Measurements from ENCODE around the gene FGFR3.

Gene FGFR3

DNA sequence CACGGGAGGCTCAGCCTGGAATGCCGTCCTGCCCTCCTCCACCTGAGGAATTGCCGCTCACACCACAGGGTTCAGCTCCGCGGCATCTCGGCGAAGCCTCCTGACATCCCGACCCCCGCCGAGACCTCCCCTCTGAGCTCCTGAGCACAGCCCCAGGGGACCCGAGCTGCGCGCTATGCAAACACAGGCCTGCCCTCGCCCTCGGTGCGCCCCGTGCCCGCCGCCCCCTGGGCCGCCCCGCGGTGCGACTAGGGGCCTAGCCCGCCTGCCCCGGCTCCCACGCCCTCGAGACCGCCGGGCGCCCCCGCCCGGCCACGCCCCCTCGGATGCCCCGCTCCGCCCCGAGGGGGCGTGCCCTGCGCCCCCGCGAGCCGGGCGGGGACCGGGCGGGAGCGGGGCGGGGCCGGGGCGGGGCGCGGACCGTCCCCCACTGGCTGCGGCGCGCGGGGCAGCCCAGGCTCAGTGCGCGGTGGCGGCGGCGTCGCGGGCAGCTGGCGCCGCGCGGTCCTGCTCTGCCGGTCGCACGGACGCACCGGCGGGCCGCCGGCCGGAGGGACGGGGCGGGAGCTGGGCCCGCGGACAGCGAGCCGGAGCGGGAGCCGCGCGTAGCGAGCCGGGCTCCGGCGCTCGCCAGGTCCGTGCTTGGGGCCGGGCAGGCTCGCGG is at the start of gene FGFR3:
TSS of gene FGFR3 (plus strand) at position 462 of the 664 bp plus-strand sequence. CDS start 642 bp downstream, outside the sequence.
- no peak for DNase-seq (ENCODE audit: low read depth, low spot score)

DNA sequence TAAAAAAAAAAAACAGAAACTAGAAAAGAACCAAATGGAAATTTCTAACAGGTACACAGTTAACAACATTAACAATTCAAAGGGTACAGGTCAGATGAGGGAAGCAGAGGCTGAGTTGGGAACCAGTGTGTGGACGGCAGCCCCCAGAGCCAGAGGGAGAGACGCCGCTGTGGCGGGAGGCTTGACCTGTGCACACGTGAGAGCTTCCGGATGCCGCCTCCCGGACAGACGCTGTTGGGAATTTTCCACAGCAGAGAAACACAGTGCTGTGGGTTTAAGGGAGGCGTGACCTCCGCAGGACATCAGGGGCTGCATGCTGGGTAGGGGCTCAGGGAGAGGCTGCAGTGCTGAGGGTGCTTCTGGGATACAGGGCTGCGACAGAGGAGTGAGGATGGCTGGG is 49.5 kb upstream of the FGFR3 start:
- no peak for DNase-seq (ENCODE audit: low read depth, low spot score)

DNA sequence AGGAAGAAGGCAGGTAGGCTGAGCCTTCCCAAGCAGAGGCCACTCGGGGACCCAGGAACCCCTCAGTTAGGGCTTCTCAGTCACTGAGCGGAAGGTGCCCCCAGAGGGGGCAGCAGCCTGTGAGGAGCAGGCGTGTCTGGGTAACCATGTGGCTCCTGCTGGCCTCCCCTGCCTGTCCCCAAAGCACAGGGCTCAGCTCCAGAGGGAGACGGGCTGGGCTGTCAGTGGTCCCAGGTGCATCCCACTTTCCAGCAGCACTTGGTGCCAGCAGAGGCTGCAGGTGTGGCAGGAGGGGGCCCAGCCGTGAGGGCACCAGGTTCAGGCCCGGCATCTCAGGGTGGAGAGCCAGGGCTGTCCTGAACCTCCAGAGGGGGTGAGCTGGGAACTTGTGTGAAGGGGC is 49.1 kb upstream of the FGFR3 start:
- no peak for DNase-seq (ENCODE audit: low read depth, low spot score)

DNA sequence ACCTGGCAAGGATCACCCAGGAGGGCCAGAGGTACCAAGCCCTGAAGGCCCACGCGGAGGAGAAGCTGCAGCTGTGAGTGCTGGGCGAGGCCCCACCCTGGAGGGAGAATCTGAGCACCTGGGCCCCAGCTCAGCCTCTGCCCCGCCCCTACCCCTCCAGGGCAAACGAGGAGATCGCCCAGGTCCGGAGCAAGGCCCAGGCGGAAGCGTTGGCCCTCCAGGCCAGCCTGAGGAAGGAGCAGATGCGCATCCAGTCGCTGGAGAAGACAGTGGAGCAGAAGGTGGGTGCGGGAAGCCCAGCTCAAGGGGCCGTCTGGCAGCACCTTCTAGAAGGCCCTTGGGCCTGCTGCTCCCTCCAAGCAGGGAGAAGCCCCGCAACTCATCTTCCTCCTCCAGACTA is 48.5 kb upstream of the FGFR3 start:
- DNase-seq (ENCODE audit: low read depth, low spot score), result no peak

DNA sequence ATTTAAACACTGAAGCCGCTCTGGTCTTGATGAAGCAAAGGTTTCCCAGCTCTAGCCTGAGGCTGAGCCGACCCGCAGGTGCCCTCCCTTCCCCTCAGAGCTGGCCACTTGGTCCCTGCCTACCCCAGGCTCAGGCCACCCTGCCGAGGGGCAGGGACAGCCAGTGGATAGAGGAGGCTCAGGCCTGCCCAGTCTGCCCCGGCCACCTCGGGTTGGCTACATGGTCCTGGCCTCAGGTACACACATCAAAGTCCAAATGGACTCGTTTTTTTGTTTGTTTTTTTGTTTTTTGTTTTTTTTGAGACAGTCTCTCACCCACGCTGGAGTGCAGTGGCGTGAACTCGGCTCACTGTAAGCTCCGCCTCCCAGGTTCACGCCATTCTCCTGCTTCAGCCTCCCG is 47.9 kb upstream of the FGFR3 start:
- no peak for DNase-seq (ENCODE audit: low read depth, low spot score)

DNA sequence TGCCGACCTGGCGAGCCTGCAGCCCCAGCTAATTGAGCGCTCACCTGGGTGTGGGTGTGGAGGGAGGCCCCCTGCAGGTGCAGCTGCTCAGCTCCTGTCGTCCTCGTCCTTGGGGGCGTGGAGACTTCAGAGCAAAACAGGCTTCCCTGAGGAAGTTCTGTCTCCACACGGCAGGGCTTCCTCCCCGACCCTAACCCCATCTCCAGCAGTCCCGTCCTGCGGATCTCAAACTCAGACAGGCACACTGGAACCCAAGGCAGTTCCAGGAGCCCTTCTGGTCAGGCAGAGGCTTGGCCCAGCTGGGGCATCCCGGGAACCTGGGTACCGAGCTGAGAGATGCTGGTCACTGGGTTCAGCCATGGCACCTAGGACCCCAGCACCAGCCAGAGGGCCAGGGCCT is 47.4 kb upstream of the FGFR3 start:
- no peak for DNase-seq (ENCODE audit: low read depth, low spot score)

DNA sequence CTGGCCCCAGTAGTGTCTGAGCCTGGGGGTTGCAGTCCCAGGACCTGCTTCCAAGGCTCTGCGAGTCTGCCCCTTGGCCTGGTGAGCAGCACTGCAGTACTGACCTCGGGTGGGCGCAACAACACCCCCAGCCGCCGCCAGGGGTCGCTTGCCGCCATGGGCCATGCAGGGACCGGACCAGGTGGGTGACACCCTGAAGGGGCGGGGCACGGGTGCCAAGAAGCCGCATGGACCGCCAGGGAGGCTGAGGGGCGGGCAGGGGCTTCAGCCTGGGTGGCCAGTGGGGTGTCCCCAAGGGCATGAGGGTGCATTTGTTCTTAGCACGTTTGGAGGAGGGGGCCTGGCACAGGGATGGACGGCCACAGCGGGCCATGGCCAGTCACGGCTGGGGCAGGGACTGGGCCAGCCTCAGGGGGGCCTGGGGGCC is 46.8 kb upstream of the FGFR3 start:
- DNase-seq (ENCODE audit: low read depth, low spot score), result peak; percentile 64

DNA sequence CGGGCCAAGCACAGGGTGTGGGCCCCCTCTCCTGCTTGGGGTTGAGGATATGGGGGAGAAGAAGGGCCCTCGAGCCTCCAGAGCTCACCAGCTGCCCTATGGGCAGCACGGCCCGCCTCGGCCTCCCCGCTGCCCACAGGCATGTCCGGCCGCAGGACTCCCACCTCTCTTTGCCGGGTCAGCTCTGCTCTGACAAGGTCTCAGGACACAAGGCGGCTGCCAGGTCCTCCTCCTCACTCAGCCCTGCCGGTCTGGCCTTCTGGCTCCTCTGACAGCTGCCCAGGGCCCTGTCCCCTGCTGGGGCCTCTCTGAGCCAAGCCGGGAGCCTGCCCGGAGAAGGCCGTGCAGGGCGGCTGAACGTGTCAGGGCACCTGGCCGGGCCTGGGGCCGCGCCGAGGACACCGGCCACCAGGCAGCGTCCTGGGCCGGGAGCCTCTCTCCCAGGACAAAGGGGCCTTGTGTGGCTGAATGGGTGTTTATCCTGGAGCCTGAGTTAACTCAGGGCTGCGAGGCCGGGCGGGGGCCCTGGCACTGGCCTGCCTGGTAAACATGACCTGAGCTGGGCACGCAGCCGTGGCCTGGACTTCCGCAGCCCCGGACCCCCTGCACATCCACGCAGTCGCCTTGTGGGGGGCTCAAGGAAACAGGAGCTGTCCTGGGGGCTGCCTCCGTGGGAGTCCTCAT is 46.0 kb upstream of the FGFR3 start:
- no peak for DNase-seq (ENCODE audit: low read depth, low spot score)

DNA sequence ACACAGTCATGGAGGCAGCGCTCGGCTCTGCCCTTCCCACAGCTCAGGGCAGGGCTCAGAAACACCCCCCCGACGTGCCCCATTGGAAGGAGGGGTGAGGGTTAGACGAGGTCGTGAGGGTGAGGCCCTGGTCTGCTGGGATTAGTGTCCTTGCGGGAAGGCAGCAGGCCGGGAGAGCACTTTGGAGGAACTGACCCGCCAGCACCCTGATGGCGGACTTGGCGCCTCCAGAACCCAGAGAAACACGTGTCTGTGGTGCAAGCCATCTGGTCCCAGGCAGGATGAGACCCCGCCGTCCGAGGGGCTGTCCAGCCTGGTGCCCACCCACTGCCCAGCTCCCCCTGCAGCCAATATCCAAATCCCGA is 45.5 kb upstream of the FGFR3 start:
- DNase-seq (ENCODE audit: low read depth, low spot score), result no peak

DNA sequence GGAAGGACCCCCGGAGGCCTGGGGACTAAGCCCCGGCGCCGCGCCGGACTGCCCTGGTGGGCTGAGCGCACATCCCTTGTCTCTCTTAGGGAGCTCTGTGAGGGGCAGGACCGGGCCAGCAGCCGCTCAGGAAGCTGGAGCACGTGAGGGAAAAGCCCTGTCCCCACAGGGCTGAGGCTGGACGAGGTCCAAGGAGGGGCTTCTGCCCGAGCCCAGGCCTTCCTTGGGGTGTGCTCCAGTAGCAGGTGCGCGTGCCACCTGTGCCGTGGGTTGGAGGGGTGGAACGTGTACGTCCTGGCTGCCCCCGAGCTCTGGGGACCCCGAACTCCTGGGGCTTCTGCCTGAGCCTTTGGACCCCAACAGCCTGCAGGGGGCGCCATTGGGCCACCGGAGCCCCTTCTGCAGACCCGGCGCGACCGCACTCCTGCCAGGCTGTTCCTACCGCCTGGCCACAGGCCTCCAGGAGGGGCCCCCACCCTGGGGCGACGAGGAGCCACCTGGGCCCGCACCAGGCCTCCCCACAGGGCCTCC is 44.6 kb upstream of the FGFR3 start:
- DNase-seq (ENCODE audit: low read depth, low spot score), result no peak

DNA sequence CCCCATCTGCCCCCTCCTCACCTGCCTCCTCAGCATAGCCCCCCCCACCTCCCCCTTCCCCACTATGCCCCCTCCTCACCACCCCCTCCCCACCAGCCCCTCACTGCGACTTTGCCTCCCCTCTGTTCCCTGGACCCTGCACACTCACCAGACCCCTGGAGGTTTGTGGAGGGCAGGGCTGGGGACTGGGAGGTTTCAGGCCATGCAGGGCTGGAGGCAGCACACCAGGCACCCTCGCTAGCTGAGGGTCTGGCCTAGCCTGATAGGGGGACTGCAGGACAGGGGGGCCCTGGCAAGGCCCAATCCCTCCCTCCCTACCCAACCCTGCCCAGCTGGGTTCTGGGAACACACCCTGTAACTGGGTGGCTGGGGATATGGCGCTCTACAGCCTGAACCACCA is 43.7 kb upstream of the FGFR3 start:
- DNase-seq (ENCODE audit: low read depth, low spot score), result no peak

DNA sequence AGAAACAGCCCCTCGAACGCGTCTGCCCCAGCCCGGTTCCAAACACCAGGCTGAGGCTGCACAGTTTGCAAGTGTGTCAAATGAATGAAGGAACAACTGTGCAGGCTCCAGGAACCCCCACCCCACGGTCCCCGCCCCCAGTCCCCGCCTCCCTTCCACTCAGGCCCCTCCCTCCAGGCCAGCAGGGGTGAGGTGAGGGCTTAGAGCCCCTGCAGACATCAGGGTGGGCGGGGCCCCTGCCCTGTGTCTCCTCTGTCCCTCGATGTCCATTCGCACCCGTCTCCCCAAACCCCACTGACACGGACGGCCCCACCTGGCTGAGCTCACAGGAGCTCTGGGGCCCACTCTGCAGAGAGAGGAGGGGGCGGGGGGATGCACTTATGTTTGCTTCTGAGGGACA is 43.3 kb upstream of the FGFR3 start:
- no peak for DNase-seq (ENCODE audit: low read depth, low spot score)

DNA sequence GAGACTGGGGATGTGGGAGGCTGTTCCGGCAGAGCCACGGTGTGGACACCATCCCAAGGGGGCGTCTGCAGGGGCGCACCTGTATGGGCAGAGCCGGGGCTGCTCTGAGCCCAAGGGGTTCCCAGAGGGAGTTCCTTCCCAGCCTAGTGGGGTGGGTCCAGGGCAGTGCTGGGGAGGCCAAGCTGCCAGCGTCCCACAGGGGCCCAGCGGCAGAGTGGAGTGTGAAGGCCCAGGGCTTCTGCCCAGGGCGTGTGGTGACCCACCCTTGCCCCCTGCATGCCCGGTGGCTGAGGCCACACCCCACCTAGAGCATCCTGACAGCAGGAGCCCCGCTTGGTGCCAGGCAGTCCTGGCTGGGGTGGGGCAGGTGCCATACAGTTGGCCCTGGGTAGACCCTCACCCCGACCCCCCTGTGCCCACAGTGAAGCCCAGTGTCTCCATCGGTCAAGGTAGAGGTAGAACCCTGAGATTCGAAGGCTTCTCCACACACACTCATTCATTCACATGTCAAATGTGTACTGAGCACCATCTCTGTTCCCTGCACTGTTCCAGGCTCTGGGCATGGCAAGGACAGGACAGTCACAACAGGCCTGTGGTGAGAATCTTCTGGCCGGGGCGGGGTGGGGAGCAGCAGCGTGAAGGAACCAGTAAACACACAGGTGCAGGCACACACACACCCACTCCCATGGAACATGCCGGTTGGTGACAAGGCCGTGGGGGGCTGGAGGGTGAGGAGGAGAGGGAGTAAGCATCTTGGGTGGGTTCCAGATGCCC is 42.5 kb upstream of the FGFR3 start:
- no peak for DNase-seq (ENCODE audit: low read depth, low spot score)

DNA sequence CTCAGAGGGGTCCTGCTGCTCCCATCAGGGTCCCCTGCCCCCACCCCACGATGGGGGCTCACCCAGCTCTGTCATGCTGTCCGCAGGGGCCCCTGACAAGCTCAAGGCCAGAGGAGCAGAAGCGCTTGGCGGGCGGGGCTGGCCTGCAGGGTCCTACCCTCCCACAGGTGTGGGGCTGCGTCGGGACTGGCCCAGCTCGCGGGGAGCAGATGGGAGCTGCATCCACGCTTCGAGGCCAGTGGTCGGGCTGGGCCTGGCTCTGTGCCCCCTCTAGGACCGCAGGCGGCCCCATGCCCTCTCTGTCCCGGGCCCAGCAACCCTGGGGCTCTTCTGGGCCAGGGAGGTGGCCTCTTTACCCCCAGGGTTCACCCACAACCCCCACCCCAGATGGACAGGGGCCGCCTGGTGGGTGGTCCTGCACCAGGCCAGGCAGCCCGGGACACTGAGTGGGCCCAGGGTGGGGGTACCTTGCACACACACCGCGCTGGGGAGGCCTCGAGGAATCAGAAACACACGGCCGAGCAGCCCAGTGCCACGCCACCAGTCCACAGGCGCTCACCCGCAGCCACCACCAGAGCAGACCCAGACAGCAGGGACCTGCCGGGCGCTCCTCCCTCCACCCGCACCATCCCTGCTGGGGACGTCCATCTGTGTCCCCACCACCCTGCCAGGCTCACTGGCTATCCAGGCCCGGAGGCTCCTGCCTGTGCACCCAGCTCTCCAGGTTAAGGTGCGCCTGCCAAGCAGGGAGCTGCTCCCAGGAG is 41.8 kb upstream of the FGFR3 start:
- DNase-seq (ENCODE audit: low read depth, low spot score), result no peak

DNA sequence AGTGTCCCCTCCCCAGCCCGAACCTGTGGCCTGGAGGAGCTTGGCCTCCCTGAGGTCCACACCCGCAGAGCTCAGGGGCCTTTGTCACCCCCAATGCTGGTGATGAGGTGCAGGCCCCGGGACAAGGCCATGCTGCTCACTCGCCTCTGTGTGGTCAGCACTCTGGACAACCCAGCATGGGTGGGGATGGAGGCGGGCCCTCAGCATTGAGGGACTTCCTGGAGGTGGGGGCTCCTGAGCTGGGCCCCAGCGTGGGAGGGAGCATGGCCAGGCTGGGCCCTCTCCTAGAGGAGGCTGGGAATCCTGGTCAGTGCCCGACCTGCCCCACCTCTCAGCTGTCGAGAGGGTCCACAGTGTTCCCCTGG is 41.2 kb upstream of the FGFR3 start:
- no peak for DNase-seq (ENCODE audit: low read depth, low spot score)

DNA sequence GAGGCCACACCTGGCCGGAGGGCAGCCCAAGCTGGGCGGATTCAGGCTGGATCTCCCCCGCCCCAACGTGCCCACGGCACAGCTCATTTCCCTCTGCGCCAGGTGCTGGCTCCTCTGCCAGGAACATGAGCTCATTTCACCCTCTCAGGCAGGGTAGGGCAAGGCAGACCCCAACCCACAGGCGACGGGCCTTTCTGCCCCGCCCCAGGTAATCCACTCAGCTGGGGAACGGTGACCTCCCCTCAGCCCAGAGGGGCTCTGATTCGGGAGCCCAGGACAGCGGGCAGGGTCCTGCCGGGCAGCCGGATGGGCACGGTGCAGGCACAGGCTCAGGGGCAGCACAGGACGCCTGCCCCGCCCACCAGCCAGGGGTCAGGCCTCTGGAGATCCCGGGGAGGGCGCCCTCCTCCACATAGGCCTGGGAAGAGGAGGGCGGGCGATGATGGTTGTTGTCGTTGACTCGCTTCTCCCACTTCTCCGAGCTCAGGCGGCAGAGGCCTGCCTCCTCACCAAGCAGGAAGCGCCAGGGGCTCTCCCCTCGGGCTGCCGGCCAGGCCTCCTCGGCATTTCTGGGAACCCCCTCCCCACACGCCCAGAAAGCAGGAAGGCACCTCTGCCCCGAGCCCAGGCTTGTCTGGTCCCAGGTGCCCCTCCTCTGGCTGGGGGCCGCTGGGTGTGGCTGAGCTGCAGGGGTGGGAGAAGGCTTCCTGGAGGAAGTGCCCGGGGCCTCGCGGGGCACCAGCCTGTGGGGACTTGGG is 40.6 kb upstream of the FGFR3 start:
- no peak for DNase-seq (ENCODE audit: low read depth, low spot score)

DNA sequence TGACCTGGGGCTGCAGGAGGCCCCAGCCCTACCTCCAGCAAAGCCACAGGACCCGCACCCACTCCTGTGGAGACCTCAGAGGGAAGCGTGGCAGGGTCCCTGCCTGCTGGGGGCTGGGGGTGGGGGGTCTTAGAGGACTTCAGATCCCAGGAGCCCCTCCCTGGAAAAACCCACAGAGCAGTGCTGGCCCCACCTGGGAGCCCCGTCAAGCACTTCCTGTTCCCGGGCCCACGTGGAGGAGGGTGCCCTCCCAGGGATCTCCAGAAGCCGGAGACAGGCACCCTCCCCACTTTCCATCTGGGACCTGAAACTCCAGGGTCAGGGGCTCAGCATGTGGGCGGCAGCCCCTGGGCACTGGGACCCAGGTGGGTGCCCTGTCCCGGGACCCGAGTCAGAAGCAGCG is 39.8 kb upstream of the FGFR3 start:
- no peak for DNase-seq (ENCODE audit: low read depth, low spot score)

DNA sequence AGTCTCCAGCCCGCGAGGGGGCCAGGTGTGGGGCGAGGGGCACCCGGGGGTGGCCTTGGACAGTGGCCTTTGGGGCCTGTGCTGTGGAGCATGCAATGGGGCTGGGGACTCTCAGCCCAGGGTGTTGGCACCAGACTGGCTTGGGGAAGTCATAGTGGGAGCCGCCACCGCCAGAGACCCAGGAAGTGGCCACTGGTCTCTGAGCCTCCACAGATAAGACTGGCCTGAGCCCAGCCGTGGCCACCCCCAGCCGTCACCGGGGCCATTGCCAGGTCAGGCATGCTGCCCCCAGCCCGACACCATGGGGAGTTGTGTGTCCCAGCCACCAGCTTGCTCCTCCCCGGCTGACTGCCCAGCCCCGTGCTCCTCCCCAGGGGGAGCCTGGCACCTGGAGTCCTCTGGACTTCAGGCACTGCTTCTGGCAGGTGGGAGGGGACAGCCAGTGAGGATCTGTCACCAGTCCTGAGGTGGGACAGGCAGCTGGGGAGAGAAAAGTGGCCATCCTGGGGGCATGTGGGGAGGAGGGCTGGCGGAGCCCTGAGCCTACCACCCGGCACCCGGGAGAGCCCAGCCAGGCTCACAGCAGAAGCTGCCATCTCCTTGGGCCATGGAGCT is 39.3 kb upstream of the FGFR3 start:
- no peak for DNase-seq (ENCODE audit: low read depth, low spot score)

DNA sequence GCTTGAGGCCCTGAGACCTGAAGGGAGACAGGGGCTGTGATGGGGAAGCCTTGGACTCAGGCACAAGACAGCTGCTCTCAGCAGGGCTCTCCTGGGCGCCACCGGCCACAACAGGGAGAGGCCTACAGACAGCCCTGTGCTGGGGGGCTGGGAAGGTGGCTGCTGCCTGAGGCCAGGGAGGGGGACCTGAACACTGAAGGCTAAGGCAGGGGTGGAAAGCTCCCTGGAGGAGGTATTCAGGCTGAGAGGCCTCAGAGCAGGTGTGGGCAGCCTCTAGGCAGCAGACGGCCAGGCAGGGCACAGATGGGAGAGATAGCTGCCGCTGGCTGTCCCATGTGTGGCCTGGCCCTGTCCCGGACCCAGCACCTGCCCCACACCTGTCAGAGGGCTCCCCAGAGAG is 38.8 kb upstream of the FGFR3 start:
- no peak for DNase-seq (ENCODE audit: low read depth, low spot score)

DNA sequence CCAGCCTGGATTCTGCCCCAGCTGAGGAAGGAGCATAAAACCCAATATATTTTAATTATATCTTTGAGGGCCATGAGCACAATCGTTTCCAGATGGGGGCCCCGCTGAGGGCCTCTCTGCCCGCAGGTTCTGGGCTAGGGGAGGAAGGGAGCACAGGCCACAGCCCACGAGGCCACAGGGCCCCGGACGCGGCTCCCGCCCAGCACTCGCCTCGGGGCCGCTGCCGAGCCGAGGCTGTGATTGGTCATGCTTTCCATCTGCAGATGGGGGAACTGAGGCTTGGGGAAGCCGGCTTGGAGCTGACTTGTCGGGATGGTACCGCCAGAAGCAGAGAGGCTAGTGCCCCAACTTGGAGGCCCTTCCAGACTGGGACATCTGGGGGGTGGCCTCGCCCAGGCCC is 37.8 kb upstream of the FGFR3 start:
- no peak for DNase-seq (ENCODE audit: low read depth, low spot score)

DNA sequence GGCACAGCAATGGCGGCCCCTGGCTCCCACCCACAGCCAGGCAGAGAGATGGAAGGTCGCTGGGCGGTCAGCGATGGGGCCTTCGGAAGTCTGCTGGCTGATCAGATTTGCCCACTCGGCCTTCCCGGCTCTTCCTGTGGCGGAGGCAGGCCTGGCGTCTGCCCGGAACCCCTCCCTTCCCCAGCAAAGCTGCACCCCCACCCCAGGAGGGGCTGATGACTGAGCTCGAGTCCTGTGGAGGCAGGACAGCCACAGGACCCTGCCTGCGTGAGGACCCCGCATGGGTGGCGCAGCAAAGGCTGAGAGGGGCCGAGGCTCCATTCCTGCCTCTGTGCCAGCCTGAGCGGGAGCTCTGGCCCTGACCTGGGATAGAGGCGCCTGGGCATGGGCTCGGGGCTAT is 37.0 kb upstream of the FGFR3 start:
- DNase-seq (ENCODE audit: low read depth, low spot score), result no peak
